HCT116 (cell line): ENCODE measurements around the gene DENND1C. TPM values are rescaled to one million over a fixed set of nuclear protein-coding genes. Genes with fewer than 3 reads are reported as not detected.

Experiments used
- ATAC-seq: fragments of 200-7000 bp; cut with Tn5 transposase; 2 replicates; pipeline ENCODE4 v1.9.1; 2020; ENCODE audit warnings: mild to moderate bottlenecking, moderate library complexity
- BruUV-seq: library from RNA; stranded (reverse); fragments of 400-500 nt; replicated peaks from 2 replicates; lab custom pipeline; 2021; lab: Mats Ljungman, UMichigan
- CTCF ChIA-PET: fragments of 300-600 bp; sonication (Branson Sonifier 250); formaldehyde crosslinking; loops from one replicate; lab custom pipeline; 2021; ENCODE audit warnings: antibody characterized with exemption; lab: Charles Lee
- POLR2A ChIA-PET: fragments of 300-600, 350-600 bp; sonication (Branson Sonifier 250); formaldehyde crosslinking; loops from one replicate; lab custom pipeline; 2021; ENCODE audit warnings: antibody characterized with exemption; lab: Charles Lee
- RAD21 ChIA-PET, 2 experiments: fragments of 300-600 bp; sonication (Branson Sonifier 250); formaldehyde crosslinking; loops; one replicate each; lab custom pipeline; 2023; ENCODE audit warnings: low total read pairs in 2 of 2; ENCODE audit not compliant: uncharacterized antibody in 2 of 2, unreplicated experiment in 2 of 2, low non-redundant PET in 1 of 2; lab: Charles Lee
- DNase-seq: peaks from one replicate; pipeline ENCODE4 v3.0.0-alpha.2; 2010; ENCODE audit warnings: low read depth, low spot score
- H2AFZ ChIP-seq: fragments of 200-600 bp; shearing (Covaris generic), sonication (generic); 2 replicates; pipeline ENCODE4 v1.6.1; 2017; ENCODE audit warnings: low read depth, mixed run types, mixed read lengths, antibody characterized with exemption, low read length; ENCODE audit not compliant: poor library complexity, severe bottlenecking
- H3K27ac ChIP-seq: 2 replicates; pipeline ENCODE4 v1.5.1; 2012; ENCODE audit warnings: low read depth, low read length
- H3K27me3 ChIP-seq: fragments of 200-600 bp; sonication (generic); 2 replicates; pipeline ENCODE4 v1.6.1; 2016; ENCODE audit warnings: mixed run types, low read length, mixed read lengths; ENCODE audit not compliant: insufficient read depth
- H3K36me3 ChIP-seq, 2 experiments: fragments of 200-500 bp in 1 of 2; fragments of 200-600 bp in 1 of 2; sonication (Bioruptor generic) in 1 of 2; sonication (generic) in 1 of 2; 2 replicates each; pipeline versions ENCODE4 v1.5.1 to v1.6.1; 2014 to 2016; ENCODE audit warnings: low read length in 2 of 2, inconsistent platforms in 1 of 2, mixed read lengths in 1 of 2, mixed run types in 1 of 2; ENCODE audit not compliant: insufficient read depth in 2 of 2, control insufficient read depth in 1 of 2
- H3K4me1 ChIP-seq, 2 experiments: fragments of 200-600 bp in 1 of 2; sonication (generic) in 1 of 2; 2 replicates each; pipeline versions ENCODE4 v1.5.1 to v1.6.1; 2012 to 2017; ENCODE audit warnings: low read length in 2 of 2, inconsistent platforms in 1 of 2, mild to moderate bottlenecking in 1 of 2, mixed read lengths in 1 of 2, mixed run types in 1 of 2, moderate library complexity in 1 of 2; ENCODE audit not compliant: insufficient read depth in 2 of 2, control insufficient read depth in 1 of 2
- H3K4me2 ChIP-seq: fragments of 200-600 bp; sonication (generic); 2 replicates; pipeline ENCODE4 v1.6.1; 2017; ENCODE audit warnings: mixed run types, low read length, mixed read lengths
- H3K4me3 ChIP-seq, 2 experiments: fragments of 200-600 bp in 1 of 2; sonication (generic) in 1 of 2; replicated peaks in 1 of 2; 2 replicates each; pipeline ENCODE4 v1.5.1; 2011 to 2016; ENCODE audit warnings: low read length in 2 of 2, control low read depth in 1 of 2, low read depth in 1 of 2, mild to moderate bottlenecking in 1 of 2, mixed read lengths in 1 of 2, mixed run types in 1 of 2
- H3K79me2 ChIP-seq: fragments of 200-600 bp; sonication (generic); 2 replicates; pipeline ENCODE4 v1.6.1; 2017; ENCODE audit warnings: mild to moderate bottlenecking, mixed run types, low read length, moderate library complexity, mixed read lengths; ENCODE audit not compliant: insufficient read depth
- H3K9ac ChIP-seq: fragments of 200-600 bp; sonication (generic); 2 replicates; pipeline ENCODE4 v1.6.1; 2016; ENCODE audit warnings: low read length, mixed read lengths
- H3K9me2 ChIP-seq: fragments of 200-600 bp; sonication (generic), shearing (Covaris generic); 2 replicates; pipeline ENCODE4 v1.6.1; 2017; ENCODE audit warnings: mixed run types, mild to moderate bottlenecking, moderate library complexity; ENCODE audit not compliant: insufficient read depth
- H3K9me3 ChIP-seq, 2 experiments: fragments of 200-500 bp in 1 of 2; fragments of 200-600 bp in 1 of 2; sonication (Bioruptor generic) in 1 of 2; sonication (generic) in 1 of 2; 2 replicates each; pipeline ENCODE4 v1.6.1; 2014 to 2017; ENCODE audit warnings: low read length in 2 of 2, mixed read lengths in 2 of 2, inconsistent platforms in 1 of 2, low read depth in 1 of 2, mild to moderate bottlenecking in 1 of 2, mixed run types in 1 of 2, moderate library complexity in 1 of 2; ENCODE audit not compliant: control insufficient read depth in 1 of 2, insufficient read depth in 1 of 2
- H4K20me1 ChIP-seq: fragments of 200-600 bp; sonication (generic), shearing (Covaris generic); 2 replicates; pipeline ENCODE4 v1.6.1; 2017; ENCODE audit warnings: mixed run types, mild to moderate bottlenecking, moderate library complexity; ENCODE audit not compliant: insufficient read depth
- CBX3 ChIP-seq: IDR thresholded peaks from 2 replicates; pipeline ENCODE4 v1.6.1; 2012; ENCODE audit warnings: low read depth
- EGR1 ChIP-seq: IDR thresholded peaks from 2 replicates; pipeline ENCODE4 v1.6.1; 2012; ENCODE audit warnings: low read depth
- EZH2 ChIP-seq: fragments of 200-600 bp; sonication (generic); IDR thresholded peaks from 2 replicates; pipeline ENCODE4 v1.6.1; 2017; ENCODE audit warnings: antibody characterized with exemption, mixed run types
- EZH2phosphoT487 ChIP-seq: fragments of 200-600 bp; IDR thresholded peaks from 2 replicates; pipeline ENCODE4 v1.6.1; 2018; ENCODE audit warnings: antibody characterized with exemption, borderline replicate concordance
- FOSL1 ChIP-seq: IDR thresholded peaks from 2 replicates; pipeline ENCODE4 v1.6.1; 2012; ENCODE audit warnings: low read depth
- POLR2AphosphoS5 ChIP-seq: IDR thresholded peaks from 2 replicates; pipeline ENCODE4 v1.6.1; 2011; ENCODE audit warnings: mild to moderate bottlenecking, low read depth, low read length, moderate library complexity
- RAD21 ChIP-seq: IDR thresholded peaks from 2 replicates; pipeline ENCODE4 v1.6.1; 2012; ENCODE audit warnings: low read depth, mild to moderate bottlenecking
- SIN3A ChIP-seq: IDR thresholded peaks from 2 replicates; pipeline ENCODE4 v1.6.1; 2012; ENCODE audit warnings: low read depth
- SP1 ChIP-seq: IDR thresholded peaks from 2 replicates; pipeline ENCODE4 v1.6.1; 2012; ENCODE audit warnings: low read depth
- TCF7L2 ChIP-seq: IDR thresholded peaks from 2 replicates; pipeline ENCODE4 v1.7.0; 2011; ENCODE audit warnings: borderline replicate concordance, inconsistent platforms; ENCODE audit not compliant: insufficient read depth, insufficient read length; ENCODE audit errors: extremely low read depth
- YY1 ChIP-seq: IDR thresholded peaks from 2 replicates; pipeline ENCODE4 v1.6.1; 2011; ENCODE audit warnings: low read length, low read depth, moderate library complexity, mild to moderate bottlenecking; ENCODE audit not compliant: insufficient replicate concordance; ENCODE audit errors: extremely low read depth
- ZFX ChIP-seq: fragments of 450-650 bp; IDR thresholded peaks from 2 replicates; pipeline ENCODE4 v1.6.1; 2017
- ZNF274 ChIP-seq: fragments of 200-500 bp; sonication (Bioruptor generic); IDR thresholded peaks from 2 replicates; pipeline ENCODE4 v1.6.1; 2014; ENCODE audit warnings: mild to moderate bottlenecking, low read depth, low read length, inconsistent platforms
- intact Hi-C: fragments of 100-400 bp; cut with micrococcal nuclease; formaldehyde crosslinking; loops from 2 replicates; pipeline ENCODE4 v1.10.0; 2022
- total RNA-seq: library from RNA; stranded (reverse); gene quantifications from one replicate; pipeline ENCODE4 v1.2.1, GENCODE V29; 2021; ENCODE audit not compliant: unreplicated experiment
- TF ChIP-seq, protein P1 (sequence below): IDR thresholded peaks from 2 replicates; pipeline ENCODE4 v1.6.1; 2012
- TF ChIP-seq, protein P2 (sequence below): IDR thresholded peaks from 2 replicates; pipeline ENCODE4 v1.6.1; 2011; ENCODE audit warnings: mild to moderate bottlenecking, low read length, moderate library complexity; ENCODE audit not compliant: insufficient replicate concordance; ENCODE audit errors: extremely low read depth
- TF ChIP-seq, protein P3 (sequence below): IDR thresholded peaks from 2 replicates; pipeline ENCODE4 v1.6.1; 2012
- TF ChIP-seq, protein P4 (sequence below): IDR thresholded peaks from 2 replicates; pipeline ENCODE4 v1.6.1; 2012; ENCODE audit warnings: low read depth

Gene DENND1C
- total RNA-seq, 1 experiment from 2014 or later, result 0.54 TPM

DNA sequence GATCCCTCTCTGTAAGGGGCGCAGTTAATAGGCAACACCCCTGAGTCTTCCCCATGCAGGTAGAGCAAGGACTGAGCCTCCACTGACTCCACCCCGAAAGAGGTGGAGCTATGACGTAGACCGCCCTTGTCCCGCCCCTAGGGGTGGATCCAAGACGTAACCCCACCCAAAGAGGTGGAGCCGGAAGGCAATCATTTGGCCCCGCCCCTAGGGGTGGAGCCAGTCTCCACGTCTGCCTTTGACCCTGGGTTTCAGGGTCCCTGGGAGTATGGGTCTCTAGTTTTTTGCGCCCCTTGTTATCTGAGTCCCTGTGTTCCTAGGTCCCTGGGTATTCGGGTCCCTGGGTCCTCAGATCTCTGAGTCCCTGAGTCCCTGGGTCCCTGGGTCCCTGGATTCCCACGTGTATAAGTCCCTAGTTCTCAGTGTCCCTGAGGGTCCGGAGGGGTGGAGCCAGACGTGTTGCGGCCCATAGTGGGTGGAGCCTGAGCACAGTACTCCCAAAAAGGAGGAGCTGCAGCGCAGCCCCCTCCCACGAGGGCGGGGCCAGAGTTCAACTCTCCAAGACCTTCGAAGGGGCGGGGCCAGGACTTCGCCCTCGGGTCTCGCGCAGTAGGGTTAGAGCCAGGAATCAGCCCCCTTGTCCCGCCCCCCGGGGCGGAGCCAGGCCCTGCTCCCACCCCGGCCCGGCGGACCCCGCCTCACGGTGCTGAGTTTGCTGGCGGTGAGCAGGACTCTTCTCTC is 5.3 kb downstream of the DENND1C start (continued):
- no peak for TF ChIP-seq EZH2phosphoT487

DNA sequence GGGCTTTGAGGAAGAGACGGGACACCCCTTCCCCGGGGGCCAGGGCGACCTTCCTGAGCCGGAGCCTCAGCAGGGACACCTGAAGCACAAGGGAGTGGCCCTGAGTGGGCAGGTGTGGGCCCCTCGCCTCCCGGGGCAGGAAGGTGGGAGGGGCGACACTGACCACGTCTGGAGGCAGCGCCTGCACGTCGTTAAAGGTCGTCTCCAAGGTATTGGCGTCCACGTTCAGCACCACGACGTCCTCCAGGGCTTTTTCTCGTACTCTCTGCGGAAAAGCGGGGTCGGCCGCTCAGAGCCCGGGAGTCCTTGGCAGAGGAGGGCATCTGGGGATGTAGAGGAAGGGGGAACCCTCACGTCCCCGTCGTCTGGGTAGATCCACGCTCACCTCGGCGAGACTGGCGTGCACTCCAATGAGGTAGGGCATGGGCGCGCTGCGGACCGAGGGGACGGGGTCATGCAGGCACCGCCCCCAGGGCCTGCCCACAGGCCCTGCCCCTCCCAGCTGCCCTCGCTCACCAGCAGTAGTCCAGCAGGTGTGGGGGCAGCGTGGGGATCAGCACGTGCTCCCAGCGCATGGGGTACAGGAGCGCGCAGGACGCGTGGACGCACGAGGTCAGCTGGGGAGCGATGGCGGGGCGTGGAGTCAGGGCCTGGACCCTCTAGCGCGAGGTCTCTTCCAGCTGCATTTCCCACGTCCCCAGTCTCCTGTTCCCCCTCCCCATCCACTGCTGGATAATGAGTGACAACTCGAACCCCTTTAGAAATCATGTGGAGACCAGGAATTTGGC is 6.1 kb downstream of the DENND1C start:
- no peaks in the 10 kb centered on the region for H3K9me2 ChIP-seq
- BruUV-seq, result no TSS peak
- H3K36me3 ChIP-seq, result no peaks in the 10 kb centered on the region
- no peak for TF ChIP-seq EZH2phosphoT487
- TF ChIP-seq YY1, result no peak
- TF ChIP-seq SP1, result no peak
- TF ChIP-seq ZFX, result no peak
- TF ChIP-seq, protein P1, sequence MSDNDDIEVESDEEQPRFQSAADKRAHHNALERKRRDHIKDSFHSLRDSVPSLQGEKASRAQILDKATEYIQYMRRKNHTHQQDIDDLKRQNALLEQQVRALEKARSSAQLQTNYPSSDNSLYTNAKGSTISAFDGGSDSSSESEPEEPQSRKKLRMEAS, result no peak
- TF ChIP-seq EGR1, result no peak
- no peak for TF ChIP-seq SIN3A
- TF ChIP-seq TCF7L2, result no peak
- TF ChIP-seq, protein P2, sequence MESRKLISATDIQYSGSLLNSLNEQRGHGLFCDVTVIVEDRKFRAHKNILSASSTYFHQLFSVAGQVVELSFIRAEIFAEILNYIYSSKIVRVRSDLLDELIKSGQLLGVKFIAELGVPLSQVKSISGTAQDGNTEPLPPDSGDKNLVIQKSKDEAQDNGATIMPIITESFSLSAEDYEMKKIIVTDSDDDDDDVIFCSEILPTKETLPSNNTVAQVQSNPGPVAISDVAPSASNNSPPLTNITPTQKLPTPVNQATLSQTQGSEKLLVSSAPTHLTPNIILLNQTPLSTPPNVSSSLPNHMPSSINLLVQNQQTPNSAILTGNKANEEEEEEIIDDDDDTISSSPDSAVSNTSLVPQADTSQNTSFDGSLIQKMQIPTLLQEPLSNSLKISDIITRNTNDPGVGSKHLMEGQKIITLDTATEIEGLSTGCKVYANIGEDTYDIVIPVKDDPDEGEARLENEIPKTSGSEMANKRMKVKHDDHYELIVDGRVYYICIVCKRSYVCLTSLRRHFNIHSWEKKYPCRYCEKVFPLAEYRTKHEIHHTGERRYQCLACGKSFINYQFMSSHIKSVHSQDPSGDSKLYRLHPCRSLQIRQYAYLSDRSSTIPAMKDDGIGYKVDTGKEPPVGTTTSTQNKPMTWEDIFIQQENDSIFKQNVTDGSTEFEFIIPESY, result no peak
- TF ChIP-seq FOSL1, result no peak
- no peak for TF ChIP-seq CBX3
- TF ChIP-seq ZNF274, result no peak
- TF ChIP-seq, protein P3, sequence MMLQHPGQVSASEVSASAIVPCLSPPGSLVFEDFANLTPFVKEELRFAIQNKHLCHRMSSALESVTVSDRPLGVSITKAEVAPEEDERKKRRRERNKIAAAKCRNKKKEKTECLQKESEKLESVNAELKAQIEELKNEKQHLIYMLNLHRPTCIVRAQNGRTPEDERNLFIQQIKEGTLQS, result no peak
- no peak for TF ChIP-seq EZH2
- no peak for TF ChIP-seq POLR2AphosphoS5
- TF ChIP-seq, protein P4, sequence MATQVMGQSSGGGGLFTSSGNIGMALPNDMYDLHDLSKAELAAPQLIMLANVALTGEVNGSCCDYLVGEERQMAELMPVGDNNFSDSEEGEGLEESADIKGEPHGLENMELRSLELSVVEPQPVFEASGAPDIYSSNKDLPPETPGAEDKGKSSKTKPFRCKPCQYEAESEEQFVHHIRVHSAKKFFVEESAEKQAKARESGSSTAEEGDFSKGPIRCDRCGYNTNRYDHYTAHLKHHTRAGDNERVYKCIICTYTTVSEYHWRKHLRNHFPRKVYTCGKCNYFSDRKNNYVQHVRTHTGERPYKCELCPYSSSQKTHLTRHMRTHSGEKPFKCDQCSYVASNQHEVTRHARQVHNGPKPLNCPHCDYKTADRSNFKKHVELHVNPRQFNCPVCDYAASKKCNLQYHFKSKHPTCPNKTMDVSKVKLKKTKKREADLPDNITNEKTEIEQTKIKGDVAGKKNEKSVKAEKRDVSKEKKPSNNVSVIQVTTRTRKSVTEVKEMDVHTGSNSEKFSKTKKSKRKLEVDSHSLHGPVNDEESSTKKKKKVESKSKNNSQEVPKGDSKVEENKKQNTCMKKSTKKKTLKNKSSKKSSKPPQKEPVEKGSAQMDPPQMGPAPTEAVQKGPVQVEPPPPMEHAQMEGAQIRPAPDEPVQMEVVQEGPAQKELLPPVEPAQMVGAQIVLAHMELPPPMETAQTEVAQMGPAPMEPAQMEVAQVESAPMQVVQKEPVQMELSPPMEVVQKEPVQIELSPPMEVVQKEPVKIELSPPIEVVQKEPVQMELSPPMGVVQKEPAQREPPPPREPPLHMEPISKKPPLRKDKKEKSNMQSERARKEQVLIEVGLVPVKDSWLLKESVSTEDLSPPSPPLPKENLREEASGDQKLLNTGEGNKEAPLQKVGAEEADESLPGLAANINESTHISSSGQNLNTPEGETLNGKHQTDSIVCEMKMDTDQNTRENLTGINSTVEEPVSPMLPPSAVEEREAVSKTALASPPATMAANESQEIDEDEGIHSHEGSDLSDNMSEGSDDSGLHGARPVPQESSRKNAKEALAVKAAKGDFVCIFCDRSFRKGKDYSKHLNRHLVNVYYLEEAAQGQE, result no peak
- no peak for TF ChIP-seq RAD21
- no peaks in the 10 kb centered on the region for H3K9me3 ChIP-seq
- RAD21 ChIA-PET, result no interaction called here
- no peak overlapping the region for H3K27ac ChIP-seq
- intact Hi-C loops, result no loop called here
- peaks cover 8 to 27% of the 10 kb centered on the region in 2 experiments for H3K4me1 ChIP-seq
- POLR2A ChIA-PET, result no interaction called here
- H4K20me1 ChIP-seq, result no peaks in the 10 kb centered on the region
- no peak overlapping the region for H2AFZ ChIP-seq
- no peaks in the 10 kb centered on the region for H3K27me3 ChIP-seq
- no peak overlapping the region for H3K4me3 ChIP-seq
- no peak for DNase-seq
- ATAC-seq, result 0 out of 2 replicates have a peak, but pooled peaks have one; percentile 6
- H3K4me2 ChIP-seq, result no peak overlapping the region
- no peak overlapping the region for H3K9ac ChIP-seq
- H3K79me2 ChIP-seq, result no peaks in the 10 kb centered on the region
- CTCF ChIA-PET, result no interaction called here
